NT2/D1 (cell line): ENCODE results near the gene SMIM9.

ENCODE experiments used
- DNase-seq: peaks from one replicate; pipeline ENCODE4 v3.0.0-alpha.2; 2011; ENCODE audit warnings: low read depth, low spot score
- H3K27me3 ChIP-seq: 2 replicates; pipeline ENCODE4 v1.6.0; 2011; ENCODE audit warnings: mild to moderate bottlenecking; ENCODE audit not compliant: insufficient read length, insufficient read depth
- H3K36me3 ChIP-seq: 2 replicates; pipeline ENCODE4 v1.6.1; 2011; ENCODE audit warnings: mild to moderate bottlenecking, low read length, mixed read lengths; ENCODE audit not compliant: insufficient read depth, insufficient read length
- H3K4me1 ChIP-seq: 2 replicates; pipeline ENCODE4 v1.5.1; 2011; ENCODE audit not compliant: insufficient read depth, insufficient read length
- H3K4me3 ChIP-seq: 2 replicates; pipeline ENCODE4 v1.5.1; 2011; ENCODE audit warnings: low read depth; ENCODE audit not compliant: insufficient read length
- H3K9ac ChIP-seq: 2 replicates; pipeline ENCODE4 v1.6.0; 2011; ENCODE audit warnings: low read depth; ENCODE audit not compliant: insufficient read length
- H3K9me3 ChIP-seq: 2 replicates; pipeline ENCODE4 v1.5.1; 2011; ENCODE audit warnings: mild to moderate bottlenecking, low read length; ENCODE audit not compliant: insufficient read depth
- SUZ12 ChIP-seq: IDR thresholded peaks from 2 replicates; pipeline ENCODE4 v1.6.1; 2011; ENCODE audit not compliant: insufficient read length, insufficient read depth; ENCODE audit errors: extremely low read depth
- YY1 ChIP-seq: IDR thresholded peaks from 2 replicates; pipeline ENCODE4 v1.6.1; 2011; ENCODE audit not compliant: insufficient read length, insufficient read depth
- ZNF274 ChIP-seq: IDR thresholded peaks from 2 replicates; pipeline ENCODE4 v1.6.1; 2011; ENCODE audit warnings: mild to moderate bottlenecking, low read depth, low read length

SMIM9 gene

DNA sequence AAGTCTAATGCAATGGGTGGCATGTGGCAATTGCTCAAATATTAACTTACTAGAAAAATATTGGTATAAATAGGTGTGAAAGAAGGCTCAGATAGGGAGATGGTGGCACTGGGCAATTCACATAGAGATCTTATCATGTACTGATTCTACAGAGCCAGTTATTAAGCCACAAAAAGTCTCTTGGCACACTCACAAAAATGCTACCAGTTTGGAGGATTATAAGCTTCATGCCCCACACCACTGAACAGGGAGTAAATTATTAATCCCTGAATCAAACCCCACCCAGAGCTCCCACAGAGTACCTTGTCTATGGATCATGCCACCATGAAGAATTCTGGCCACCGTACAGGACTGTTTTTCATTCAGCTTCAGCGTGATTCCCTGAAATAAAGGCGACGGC lies 43.0 kb downstream of the SMIM9 start:
- Histone ChIP-seq H3K27me3 (no peaks in the 10 kb centered on the region), H3K4me3 (no peak overlapping the region), H3K9me3 (no peaks in the 10 kb centered on the region), H3K36me3 (no peaks in the 10 kb centered on the region), H3K9ac (no peak overlapping the region), H3K4me1 (no peaks in the 10 kb centered on the region)
- no peak for DNase-seq
- TF ChIP-seq SUZ12, result no peak
- TF ChIP-seq ZNF274, result no peak
- no peak for TF ChIP-seq YY1

DNA sequence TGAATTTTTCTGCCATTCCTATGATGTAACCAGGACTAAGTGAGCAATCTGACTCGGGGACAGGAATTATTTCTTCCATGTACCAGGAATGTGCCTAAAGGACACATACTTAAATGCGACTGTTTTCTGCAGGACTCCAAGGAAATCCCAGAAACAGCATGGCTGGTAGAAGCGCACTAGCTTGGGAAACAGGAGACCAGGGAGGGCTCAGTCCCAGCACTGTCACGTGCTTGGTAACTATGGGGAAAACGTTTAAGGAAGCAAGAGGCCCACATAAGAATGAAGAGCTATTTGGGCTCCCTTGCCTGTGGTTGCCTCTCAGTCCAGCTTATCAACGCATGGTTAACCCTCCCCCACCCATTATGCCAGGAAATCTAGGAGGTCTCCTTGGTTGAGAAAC lies 48.7 kb downstream of the SMIM9 start:
- TF ChIP-seq YY1 (no peak), ZNF274 (no peak), SUZ12 (no peak)
- H3K27me3 ChIP-seq, result no peaks in the 10 kb centered on the region
- DNase-seq, result no peak

DNA sequence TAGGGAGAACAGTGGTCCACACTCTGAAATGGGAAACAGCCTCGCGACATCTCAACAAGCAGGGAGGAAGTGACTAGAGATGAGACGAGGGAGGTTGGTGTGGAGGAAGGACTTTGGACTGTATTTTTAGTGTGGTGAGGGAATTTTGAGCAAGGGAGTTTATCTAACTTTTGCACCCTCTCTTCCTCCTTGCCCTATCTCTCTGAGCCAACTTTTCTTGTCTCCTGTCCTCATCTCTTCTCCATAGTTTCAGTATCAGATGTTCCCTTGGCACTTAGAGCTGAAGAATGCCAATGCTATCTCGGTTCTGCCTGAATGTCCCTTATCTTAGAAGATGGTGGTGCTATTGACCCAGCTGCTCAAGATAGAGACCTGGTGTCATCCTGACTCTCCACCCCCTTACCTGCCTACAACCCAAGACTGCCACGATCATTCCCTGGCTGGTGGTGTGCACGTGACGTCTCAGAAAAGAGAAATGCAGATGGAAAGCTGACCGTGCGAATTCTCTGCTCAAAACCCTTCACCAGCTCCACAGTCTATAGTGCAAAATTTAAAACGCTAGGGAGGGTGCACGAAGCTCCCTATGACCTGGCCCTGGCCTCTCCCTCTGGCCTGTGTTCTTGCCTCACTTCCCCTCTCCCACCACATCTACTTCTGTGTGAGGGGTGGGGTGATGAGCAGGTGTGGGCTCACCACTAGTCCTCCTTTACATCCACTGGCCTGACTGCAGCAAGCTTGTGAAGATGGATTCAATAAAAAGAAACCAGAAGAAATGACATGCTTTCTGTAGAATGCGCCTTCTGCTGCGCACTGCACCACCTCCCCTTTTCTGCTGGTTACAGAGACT lies 50.1 kb downstream of the SMIM9 start:
- H3K9ac ChIP-seq, result no peak overlapping the region
- H3K27me3 ChIP-seq, result no peaks in the 10 kb centered on the region

More for the DNA sequence above, 48.7 kb downstream of the SMIM9 start:
- Histone ChIP-seq H3K4me1 (no peaks in the 10 kb centered on the region), H3K9me3 (no peaks in the 10 kb centered on the region), H3K9ac (no peak overlapping the region), H3K36me3 (no peaks in the 10 kb centered on the region), H3K4me3 (no peak overlapping the region)

DNA sequence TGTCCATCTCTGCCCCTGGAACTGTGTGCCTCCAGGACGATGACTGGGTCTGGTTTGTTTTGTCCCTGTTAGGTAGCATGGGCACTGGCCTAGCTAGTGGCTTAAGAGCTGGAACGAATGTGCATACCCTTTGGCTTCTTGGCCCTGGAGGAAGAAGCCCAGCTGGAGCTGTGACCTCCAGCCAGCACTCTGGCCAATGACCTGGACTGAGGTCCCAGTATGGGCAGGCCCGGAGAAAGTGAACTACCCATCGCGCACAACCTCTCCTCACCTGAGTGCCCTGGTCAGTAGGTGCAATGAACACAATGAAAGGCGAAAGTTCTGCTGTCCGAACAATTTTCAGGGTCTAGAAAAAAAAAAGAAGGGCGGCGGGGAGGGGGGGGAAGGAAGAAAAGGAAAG lies 53.5 kb downstream of the SMIM9 start:
- peaks cover 13% of the 10 kb centered on the region for H3K36me3 ChIP-seq
- no peak overlapping the region for H3K4me3 ChIP-seq
- H3K9ac ChIP-seq, result no peak overlapping the region
- H3K4me1 ChIP-seq, result peaks cover 2% of the 10 kb centered on the region
- no peaks in the 10 kb centered on the region for H3K9me3 ChIP-seq
- DNase-seq, result no peak
- H3K27me3 ChIP-seq, result no peaks in the 10 kb centered on the region
- TF ChIP-seq YY1 (no peak), ZNF274 (no peak), SUZ12 (no peak)

More for the DNA sequence above, 50.1 kb downstream of the SMIM9 start:
- Histone ChIP-seq H3K36me3 (no peaks in the 10 kb centered on the region), H3K9me3 (no peaks in the 10 kb centered on the region), H3K4me3 (no peak overlapping the region), H3K4me1 (no peaks in the 10 kb centered on the region)
- TF ChIP-seq YY1 (no peak), SUZ12 (no peak), ZNF274 (no peak)
- no peak for DNase-seq

DNA sequence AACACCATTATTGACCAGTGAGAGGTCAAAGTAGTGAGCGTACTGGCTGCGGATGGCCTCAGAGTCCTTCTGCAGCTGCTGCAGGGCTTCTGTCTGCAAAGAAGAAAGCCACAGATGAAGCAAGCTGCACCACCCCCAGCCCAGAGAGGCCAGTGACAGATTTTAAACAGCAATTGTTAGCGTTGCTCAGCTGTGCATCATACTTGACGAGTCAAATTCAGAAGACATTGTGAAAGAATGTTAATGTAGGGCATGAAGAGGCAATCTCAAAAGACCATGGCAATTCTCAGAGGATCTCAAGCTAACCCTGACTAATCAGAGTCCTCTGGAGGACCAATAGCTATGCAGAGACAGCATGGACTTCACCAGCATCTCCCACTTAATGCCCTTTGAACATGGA lies 55.2 kb downstream of the SMIM9 start:
- Histone ChIP-seq H3K36me3 (peaks cover 30% of the 10 kb centered on the region), H3K9me3 (no peaks in the 10 kb centered on the region), H3K4me3 (no peak overlapping the region), H3K4me1 (peaks cover 2% of the 10 kb centered on the region), H3K9ac (no peak overlapping the region), H3K27me3 (no peaks in the 10 kb centered on the region)
- DNase-seq, result no peak
- TF ChIP-seq YY1, result no peak
- no peak for TF ChIP-seq SUZ12
- no peak for TF ChIP-seq ZNF274

DNA sequence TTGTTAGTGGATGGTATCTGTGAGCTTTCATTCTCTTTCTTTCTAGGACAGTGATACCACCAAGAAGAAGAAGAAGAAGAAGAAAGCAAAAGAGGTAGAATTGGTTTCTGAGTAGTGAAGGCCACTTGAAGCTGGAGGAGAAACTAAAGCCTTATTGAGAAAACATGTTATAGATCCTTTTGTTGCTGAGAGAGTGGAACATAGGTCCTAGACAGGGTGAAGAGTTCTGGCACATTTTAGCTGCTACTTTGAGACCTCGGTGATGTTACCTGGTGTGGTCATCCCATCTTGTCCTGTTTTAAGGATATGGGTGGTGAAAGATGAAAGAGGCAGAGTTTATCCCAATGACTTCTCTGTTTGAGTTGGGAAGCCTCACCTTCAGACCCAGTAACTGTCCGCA lies 57.7 kb downstream of the SMIM9 start:
- Histone ChIP-seq H3K4me3 (no peak overlapping the region), H3K36me3 (peaks cover 40% of the 10 kb centered on the region), H3K9me3 (no peaks in the 10 kb centered on the region), H3K4me1 (peaks cover 2% of the 10 kb centered on the region), H3K9ac (no peak overlapping the region), H3K27me3 (no peaks in the 10 kb centered on the region)
- TF ChIP-seq SUZ12 (no peak), ZNF274 (no peak), YY1 (no peak)
- no peak for DNase-seq

DNA sequence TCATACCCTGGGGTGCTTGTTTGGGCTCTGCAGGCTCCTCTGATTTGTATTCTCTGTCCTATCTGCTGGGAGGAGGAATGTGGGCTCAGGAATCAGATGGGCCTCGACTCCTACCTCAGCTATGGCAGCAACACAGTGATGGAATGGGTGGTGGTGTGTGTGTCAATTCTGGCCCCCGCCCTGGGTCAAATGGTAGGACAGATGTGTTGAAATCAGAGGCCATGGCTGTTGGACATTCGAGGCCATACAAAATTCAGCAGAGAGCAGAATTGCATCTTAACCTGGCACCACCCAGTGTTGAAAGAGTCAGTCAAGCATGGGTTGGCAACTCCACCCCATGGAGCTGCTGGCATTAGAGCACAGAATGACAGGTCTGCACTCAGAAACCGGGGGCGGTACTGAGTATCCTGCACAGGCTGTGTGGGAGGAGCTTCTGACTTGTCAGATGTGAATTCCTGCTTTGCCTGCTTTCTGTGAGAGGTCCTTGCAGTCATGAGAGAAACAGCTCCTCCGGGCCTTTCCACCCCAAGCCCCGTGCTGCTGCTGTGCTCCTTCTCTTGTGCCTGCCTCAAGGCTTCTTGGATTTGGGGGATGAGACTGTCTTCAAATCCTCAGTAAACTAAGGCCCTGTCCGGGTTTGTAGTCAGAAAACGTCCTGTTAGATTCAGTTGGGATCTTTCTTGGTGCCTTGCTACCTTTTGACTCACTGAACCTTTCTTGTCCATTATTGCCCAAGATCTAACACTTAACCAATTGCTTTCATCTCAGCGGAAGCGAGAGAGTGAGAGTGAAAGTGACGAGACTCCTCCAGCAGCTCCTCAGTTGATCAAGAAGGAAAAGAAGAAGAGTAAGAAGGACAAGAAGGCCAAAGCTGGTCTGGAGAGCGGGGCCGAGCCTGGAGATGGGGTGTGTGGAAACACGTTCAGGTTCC lies 58.8 kb downstream of the SMIM9 start:
- no peak for DNase-seq
- peaks cover 2% of the 10 kb centered on the region for H3K4me1 ChIP-seq
- H3K4me3 ChIP-seq, result no peak overlapping the region
- H3K36me3 ChIP-seq, result peaks cover 41% of the 10 kb centered on the region
- H3K27me3 ChIP-seq, result no peaks in the 10 kb centered on the region
- H3K9ac ChIP-seq, result no peak overlapping the region
- TF ChIP-seq SUZ12 (no peak), YY1 (no peak), ZNF274 (no peak)
- no peaks in the 10 kb centered on the region for H3K9me3 ChIP-seq
